CD4-positive, alpha-beta memory T cell (primary cell): Measurements from ENCODE around the gene CDC42SE1. TPM values are rescaled to one million over a fixed set of nuclear protein-coding genes. Genes with fewer than 3 reads are reported as not detected.

Experiments
- CTCF ChIA-PET: fragments of 350-600 bp; sonication (Branson Sonifier 250); formaldehyde crosslinking; loops from one replicate; lab custom pipeline; 2021; ENCODE audit warnings: inconsistent platforms; ENCODE audit not compliant: partially characterized antibody; lab: Charles Lee
- POLR2A ChIA-PET: fragments of 350-600 bp; sonication (Branson Sonifier 250); formaldehyde crosslinking; loops from one replicate; lab custom pipeline; 2021; ENCODE audit not compliant: partially characterized antibody; lab: Charles Lee
- DNase-seq, 5 donors: peaks; one replicate each; pipeline versions ENCODE4 v3.0.0 to v3.0.0-alpha.2; 2020 to 2022; ENCODE audit warnings: mixed read lengths in 1 of 5
- H3K27ac ChIP-seq: one replicate; pipeline ENCODE4 v1.7.0; 2013; ENCODE audit warnings: low read depth, low read length
- H3K27me3 ChIP-seq: 2 replicates; pipeline ENCODE4 v1.7.0; 2013; ENCODE audit warnings: mild to moderate bottlenecking, low read length, moderate library complexity; ENCODE audit not compliant: insufficient read depth
- H3K36me3 ChIP-seq: 2 replicates; pipeline ENCODE4 v1.7.0; 2013; ENCODE audit warnings: mild to moderate bottlenecking, low read length, moderate library complexity; ENCODE audit not compliant: insufficient read depth
- H3K4me1 ChIP-seq: 2 replicates; pipeline ENCODE4 v1.7.0; 2013; ENCODE audit warnings: mild to moderate bottlenecking, low read length, moderate library complexity; ENCODE audit not compliant: insufficient read depth
- H3K4me3 ChIP-seq, 2 donors: one replicate each; pipeline ENCODE4 v1.7.0; 2013; ENCODE audit warnings: low read length in 2 of 2, mild to moderate bottlenecking in 1 of 2
- H3K9me3 ChIP-seq, 2 donors: one replicate each; pipeline ENCODE4 v1.7.0; 2013; ENCODE audit warnings: low read length in 2 of 2, control low read depth in 1 of 2; ENCODE audit not compliant: control insufficient read depth in 1 of 2
- H3K27ac Mint-ChIP-seq, 7 donors: one replicate each; pipeline ENCODE4 v1.8.0; 2020 to 2021; ENCODE audit warnings: mixed read lengths in 7 of 7, mild to moderate bottlenecking in 6 of 7, inconsistent platforms in 3 of 7, moderate library complexity in 3 of 7
- H3K27me3 Mint-ChIP-seq, 2 donors: one replicate each; pipeline ENCODE4 v1.8.0; 2020 to 2021; ENCODE audit warnings: mixed read lengths in 2 of 2
- H3K36me3 Mint-ChIP-seq, 2 donors: one replicate each; pipeline ENCODE4 v1.8.0; 2020 to 2021; ENCODE audit warnings: mixed read lengths in 2 of 2, inconsistent platforms in 1 of 2, mild to moderate bottlenecking in 1 of 2
- H3K4me1 Mint-ChIP-seq, 4 donors: one replicate each; pipeline ENCODE4 v1.8.0; 2020 to 2021; ENCODE audit warnings: mixed read lengths in 4 of 4, mild to moderate bottlenecking in 1 of 4
- H3K4me3 Mint-ChIP-seq, 8 donors: one replicate each; pipeline ENCODE4 v1.8.0; 2020 to 2021; ENCODE audit warnings: mixed read lengths in 8 of 8, mild to moderate bottlenecking in 7 of 8, moderate library complexity in 6 of 8, inconsistent platforms in 3 of 8
- H3K9me3 Mint-ChIP-seq, 8 donors: one replicate each; pipeline ENCODE4 v1.8.0; 2020 to 2021; ENCODE audit warnings: mixed read lengths in 8 of 8, mild to moderate bottlenecking in 5 of 8, inconsistent platforms in 3 of 8, moderate library complexity in 1 of 8
- intact Hi-C: fragments of 100-400 bp; cut with micrococcal nuclease; formaldehyde crosslinking; loops from one replicate; pipeline ENCODE4 v1.15.1; 2023
- polyA plus RNA-seq, 2 donors: library from polyadenylated mRNA; unstranded; fragments of 300-500 nt; fragmentation: Illumina TruSeq; gene quantifications; one replicate each; pipeline ENCODE4 v1.2.3, GENCODE V29; 2021
- total RNA-seq, 2 experiments: library from RNA; stranded (reverse); gene quantifications; one replicate each; pipeline ENCODE4 v1.2.3, GENCODE V29; 2021

The CDC42SE1 gene
- total and polyA plus RNA-seq, 4 experiments from 2014 or later: 66.2 to 483 (median 289) TPM

- Mint-ChIP-seq H3K36me3 (peaks cover 68 to 84% of the 10 kb centered on the region in 2 donors), H3K4me1 (peaks cover 39 to 96% (median 57%) of the 10 kb centered on the region in 4 donors), H3K27ac (peak overlapping the region; percentile 98 to 100 (median 99)), H3K4me3 (peak overlapping the region; percentile 96 to 100 (median 100)), H3K9me3 (peaks cover 0 to 7% (median 0%) of the 10 kb centered on the region in 8 donors), H3K27me3 (peaks cover 0 to 1% of the 10 kb centered on the region in 2 donors)
- peak; percentile 62 to 75 (median 71) for DNase-seq
- intact Hi-C loops: loop anchor here (1.0 to 5.0 kb wide), 3 partner anchors 8 to 494 kb away; partner anchors contain the start of gene PRUNE1
- Histone ChIP-seq H3K27ac (peak overlapping the region; percentile 90), H3K27me3 (no peaks in the 10 kb centered on the region), H3K4me3 (peak overlapping the region; percentile 89 to 93), H3K9me3 (no peaks in the 10 kb centered on the region), H3K4me1 (peaks cover 76% of the 10 kb centered on the region), H3K36me3 (peaks cover 46% of the 10 kb centered on the region)
- POLR2A ChIA-PET: interaction anchor here (0.9 to 16.6 kb wide), 18 partner anchors 9 to 849 kb away, joined by 3 to 325 read pairs (median 5); partner anchors contain the start of genes BNIPL, C1orf56, GABPB2 and MINDY1
- CTCF ChIA-PET: interaction anchor here (1.4 to 9.0 kb wide), 8 partner anchors 9 to 100 kb away, joined by 3 to 92 read pairs (median 10); partner anchors contain the start of genes C1orf56, GABPB2, MINDY1 and TNFAIP8L2
Measured at GRCh38 chr1:151056149-151056548, 3.3 kb downstream of the CDC42SE1 start.

- peaks cover 46% of the 10 kb centered on the region for H3K36me3 ChIP-seq
- peaks cover 72% of the 10 kb centered on the region for H3K4me1 ChIP-seq
- ChIA-PET CTCF (interaction anchor here (0.9 to 9.0 kb wide), 8 partner anchors 9 to 101 kb away, joined by 3 to 92 read pairs (median 6); partner anchors contain the start of genes C1orf56, GABPB2, MINDY1 and TNFAIP8L2), POLR2A (interaction anchor here (0.9 to 16.6 kb wide), 17 partner anchors 9 to 849 kb away, joined by 3 to 325 read pairs (median 5); partner anchors contain the start of genes BNIPL, C1orf56, GABPB2 and MINDY1)
- Mint-ChIP-seq H3K27me3 (peaks cover 0 to 1% of the 10 kb centered on the region in 2 donors), H3K27ac (peak overlapping the region; percentile 98 to 100 (median 99)), H3K4me3 (peak overlapping the region; percentile 96 to 100 (median 100)), H3K36me3 (peaks cover 71 to 86% of the 10 kb centered on the region in 2 donors), H3K4me1 (peaks cover 37 to 96% (median 56%) of the 10 kb centered on the region in 4 donors), H3K9me3 (peaks cover 0 to 7% (median 0%) of the 10 kb centered on the region in 8 donors)
- intact Hi-C loops: loop anchor here (5.0 kb wide), 1 partner anchor 493 kb away; no protein-coding TSS in a partner anchor
- no peaks in the 10 kb centered on the region for H3K27me3 ChIP-seq
- H3K27ac ChIP-seq: peak overlapping the region; percentile 90
- H3K9me3 ChIP-seq: no peaks in the 10 kb centered on the region
- DNase-seq: no peak
- peak overlapping the region; percentile 87 to 93 for H3K4me3 ChIP-seq
Measured at GRCh38 chr1:151055581-151055980, 3.8 kb downstream of the CDC42SE1 start.

GRCh38 chr1:151054971-151055547, 4.4 kb downstream of the CDC42SE1 start:
- Histone ChIP-seq H3K4me1 (peaks cover 67% of the 10 kb centered on the region), H3K27me3 (no peaks in the 10 kb centered on the region), H3K36me3 (peaks cover 46% of the 10 kb centered on the region), H3K27ac (peak overlapping the region; percentile 90), H3K9me3 (no peaks in the 10 kb centered on the region), H3K4me3 (peak overlapping the region; percentile 87 to 93)
- Mint-ChIP-seq H3K9me3 (peaks cover 0 to 7% (median 0%) of the 10 kb centered on the region in 8 donors), H3K4me1 (peaks cover 35 to 96% (median 55%) of the 10 kb centered on the region in 4 donors), H3K4me3 (peak overlapping the region; percentile 96 to 100 (median 100)), H3K36me3 (peaks cover 71 to 88% of the 10 kb centered on the region in 2 donors), H3K27ac (peak overlapping the region; percentile 98 to 100 (median 99)), H3K27me3 (peaks cover 0 to 1% of the 10 kb centered on the region in 2 donors)
- DNase-seq: no peak
- intact Hi-C loops: loop anchor here (5.0 kb wide), 1 partner anchor 493 kb away; no protein-coding TSS in a partner anchor
- ChIA-PET POLR2A (interaction anchor here (1.1 to 16.6 kb wide), 13 partner anchors 8 to 850 kb away, joined by 3 to 325 read pairs (median 6); partner anchors contain the start of genes BNIPL, C1orf56, GABPB2 and MINDY1), CTCF (interaction anchor here (0.9 to 9.0 kb wide), 9 partner anchors 8 to 101 kb away, joined by 3 to 92 read pairs (median 5); partner anchors contain the start of genes C1orf56, GABPB2, MINDY1 and TNFAIP8L2)

- H3K9me3 Mint-ChIP-seq: peaks cover 0 to under 1% (median 0%) of the 10 kb centered on the region in 8 donors
- Histone ChIP-seq H3K27me3 (no peaks in the 10 kb centered on the region), H3K36me3 (peaks cover 46% of the 10 kb centered on the region), H3K9me3 (no peaks in the 10 kb centered on the region), H3K4me1 (peaks cover 64% of the 10 kb centered on the region), H3K4me3 (no peak overlapping the region), H3K27ac (peak overlapping the region; percentile 25)
- H3K27ac Mint-ChIP-seq: peak overlapping the region in 6 of 7 donors; percentile 49 to 98 (median 75)
- intact Hi-C loops: no loop called here
- no peak for DNase-seq
- ChIA-PET CTCF (interaction anchor here (1.1 to 3.3 kb wide), 4 partner anchors 8 to 49 kb away, joined by 4 to 16 read pairs (median 4); partner anchors contain the start of genes CDC42SE1 and MLLT11), POLR2A (interaction anchor here (0.5 to 16.6 kb wide), 7 partner anchors 8 to 105 kb away, joined by 3 to 325 read pairs (median 32); partner anchors contain the start of genes CDC42SE1, GABPB2, MLLT11 and TNFAIP8L2)
- peaks cover 52 to 62% of the 10 kb centered on the region in 2 donors for H3K36me3 Mint-ChIP-seq
- H3K4me3 Mint-ChIP-seq: peak overlapping the region in 3 of 8 donors; percentile 43 to 48 (median 48)
- no peaks in the 10 kb centered on the region for H3K27me3 Mint-ChIP-seq
- peaks cover 38 to 96% (median 68%) of the 10 kb centered on the region in 4 donors for H3K4me1 Mint-ChIP-seq
Measured at GRCh38 chr1:151051356-151052009, 7.9 kb downstream of the CDC42SE1 start.

GRCh38 chr1:151050051-151050688, 9.3 kb downstream of the CDC42SE1 start:
- ChIA-PET POLR2A (interaction anchor here (0.9 to 16.6 kb wide), 13 partner anchors 8 to 140 kb away, joined by 3 to 325 read pairs (median 8); partner anchors contain the start of genes BNIPL, CDC42SE1, GABPB2 and MINDY1), CTCF (interaction anchor here (0.8 to 3.3 kb wide), 9 partner anchors 8 to 50 kb away, joined by 3 to 16 read pairs (median 4); partner anchors contain the start of genes CDC42SE1, MINDY1 and MLLT11)
- Mint-ChIP-seq H3K36me3 (peaks cover 39 to 48% of the 10 kb centered on the region in 2 donors), H3K9me3 (no peaks in the 10 kb centered on the region), H3K4me3 (peak overlapping the region in 2 of 8 donors; percentile 27 to 90), H3K27me3 (no peaks in the 10 kb centered on the region), H3K4me1 (peaks cover 33 to 92% (median 63%) of the 10 kb centered on the region in 4 donors), H3K27ac (peak overlapping the region; percentile 23 to 98 (median 83))
- Histone ChIP-seq H3K36me3 (peaks cover 37% of the 10 kb centered on the region), H3K4me1 (peaks cover 53% of the 10 kb centered on the region), H3K4me3 (no peak overlapping the region), H3K27me3 (no peaks in the 10 kb centered on the region), H3K27ac (peak overlapping the region; percentile 17), H3K9me3 (no peaks in the 10 kb centered on the region)
- no peak for DNase-seq
- intact Hi-C loops: no loop called here

GRCh38 chr1:151049458-151049857, 10.0 kb downstream of the CDC42SE1 start:
- ChIA-PET CTCF (interaction anchor here (0.8 to 3.3 kb wide), 8 partner anchors 9 to 50 kb away, joined by 3 to 16 read pairs (median 4); partner anchors contain the start of genes CDC42SE1, MINDY1 and MLLT11), POLR2A (interaction anchor here (0.5 to 16.6 kb wide), 12 partner anchors 10 to 141 kb away, joined by 3 to 325 read pairs (median 8); partner anchors contain the start of genes BNIPL, CDC42SE1, GABPB2 and MINDY1)
- peaks cover 46% of the 10 kb centered on the region for H3K4me1 ChIP-seq
- H3K9me3 ChIP-seq: no peaks in the 10 kb centered on the region
- H3K27me3 Mint-ChIP-seq: no peaks in the 10 kb centered on the region
- H3K4me3 ChIP-seq: no peak overlapping the region
- intact Hi-C loops: loop anchor here (2.0 kb wide), 1 partner anchor 41 kb away; the partner anchor contains the start of gene PRUNE1
- no peak for DNase-seq
- H3K36me3 ChIP-seq: peaks cover 30% of the 10 kb centered on the region
- peaks cover 32 to 41% of the 10 kb centered on the region in 2 donors for H3K36me3 Mint-ChIP-seq
- H3K4me3 Mint-ChIP-seq: peak overlapping the region in 7 of 8 donors; percentile 2 to 90 (median 36)
- no peaks in the 10 kb centered on the region for H3K9me3 Mint-ChIP-seq
- H3K27ac Mint-ChIP-seq: peak overlapping the region in 6 of 7 donors; percentile 70 to 98 (median 86)
- peak overlapping the region; percentile 17 for H3K27ac ChIP-seq
- peaks cover 30 to 85% (median 58%) of the 10 kb centered on the region in 4 donors for H3K4me1 Mint-ChIP-seq
- no peaks in the 10 kb centered on the region for H3K27me3 ChIP-seq
